GM20000 (cell line): ENCODE measurements around the gene PBLD.

Source experiments
- DNase-seq: peaks from one replicate; pipeline ENCODE4 v3.0.0; 2012; ENCODE audit warnings: low spot score
- CTCF ChIP-seq: IDR thresholded peaks from 2 replicates; pipeline ENCODE4 v1.5.1; 2012; ENCODE audit warnings: mild to moderate bottlenecking, control low read depth; ENCODE audit errors: extremely low read depth, missing control alignments

Gene PBLD

GRCh38 chr10:68303849-68304412 lies 28.8 kb downstream of the PBLD start:
- TF ChIP-seq CTCF: no peak

GRCh38 chr10:68302871-68303270 lies 29.9 kb downstream of the PBLD start:
- no peak for DNase-seq
- TF ChIP-seq CTCF: no peak

More at GRCh38 chr10:68303849-68304412, 28.8 kb downstream of the PBLD start:
- no peak for DNase-seq

- no peak for TF ChIP-seq CTCF
- no peak for DNase-seq
Measured at GRCh38 chr10:68302503-68302823, 30.3 kb downstream of the PBLD start.

- peak; percentile 51 for DNase-seq
- TF ChIP-seq CTCF: peak; percentile 6
Measured at GRCh38 chr10:68301790-68302502, 30.8 kb downstream of the PBLD start.

- TF ChIP-seq CTCF: no peak
Measured at GRCh38 chr10:68301301-68301700, 31.4 kb downstream of the PBLD start.

GRCh38 chr10:68296843-68297663 lies 35.7 kb downstream of the PBLD start:
- DNase-seq: no peak
- TF ChIP-seq CTCF: no peak

More at GRCh38 chr10:68301301-68301700, 31.4 kb downstream of the PBLD start:
- no peak for DNase-seq

GRCh38 chr10:68290736-68291135 lies 42.0 kb downstream of the PBLD start:
- no peak for DNase-seq

More at GRCh38 chr10:68290736-68291135, 42.0 kb downstream of the PBLD start:
- no peak for TF ChIP-seq CTCF
